ENCODE data around the gene ARF5.

The ARF5 gene

GRCh38 chr7:127588697-127589482 is 679 bp downstream of the ARF5 start:
- peak in 1 of 2 experiments; percentile 12 for DNase-seq (ENCODE audit: low read depth in 2 of 2)

- no peak for DNase-seq (ENCODE audit: low read depth in 2 of 2)
These were observed 1.7 kb downstream of the ARF5 start for GRCh38 chr7:127589896-127590295.

- DNase-seq (ENCODE audit: low read depth in 2 of 2), result no peak
These were observed 3.0 kb downstream of the ARF5 start for GRCh38 chr7:127591189-127591588.

GRCh38 chr7:127591591-127591990 is 3.4 kb downstream of the ARF5 start:
- no peak for DNase-seq (ENCODE audit: low read depth in 2 of 2)

- DNase-seq (ENCODE audit: low read depth in 2 of 2), result no peak
These were observed 4.3 kb downstream of the ARF5 start for GRCh38 chr7:127592550-127592949.

- DNase-seq (ENCODE audit: low read depth in 2 of 2), result no peak
These were observed 6.3 kb downstream of the ARF5 start for GRCh38 chr7:127594490-127594889.

- DNase-seq (ENCODE audit: low read depth in 2 of 2), result no peak
These were observed 7.5 kb downstream of the ARF5 start for GRCh38 chr7:127595737-127596136.

- DNase-seq (ENCODE audit: low read depth in 2 of 2), result no peak
These were observed 10.1 kb downstream of the ARF5 start for GRCh38 chr7:127598318-127598717.

- DNase-seq (ENCODE audit: low read depth in 2 of 2), result no peak
These were observed 12.7 kb downstream of the ARF5 start for GRCh38 chr7:127600885-127601284.

- DNase-seq (ENCODE audit: low read depth in 2 of 2), result no peak
These were observed 20.2 kb downstream of the ARF5 start for GRCh38 chr7:127608446-127608845.

GRCh38 chr7:127609297-127609696 is 21.1 kb downstream of the ARF5 start:
- DNase-seq (ENCODE audit: low read depth in 2 of 2), result no peak

- DNase-seq (ENCODE audit: low read depth in 2 of 2), result no peak
These were observed 24.1 kb downstream of the ARF5 start for GRCh38 chr7:127612263-127612662.

- no peak for DNase-seq (ENCODE audit: low read depth in 2 of 2)
These were observed 28.5 kb downstream of the ARF5 start for GRCh38 chr7:127616724-127617123.

- DNase-seq (ENCODE audit: low read depth in 2 of 2), result no peak
These were observed 29.8 kb downstream of the ARF5 start, which contains the start of gene PAX4 for GRCh38 chr7:127618042-127618441. TSS of gene PAX4 (minus strand) at chr7:127618142. CDS start at chr7:127615928, 2,214 bp downstream.

- no peak for DNase-seq (ENCODE audit: low read depth in 2 of 2)
These were observed 30.6 kb downstream of the ARF5 start for GRCh38 chr7:127618775-127619174.

- DNase-seq (ENCODE audit: low read depth in 2 of 2), result no peak
These were observed 31.6 kb downstream of the ARF5 start for GRCh38 chr7:127619681-127620405.

- DNase-seq (ENCODE audit: low read depth in 2 of 2), result no peak
These were observed 32.4 kb downstream of the ARF5 start for GRCh38 chr7:127620406-127621233.

GRCh38 chr7:127625331-127625730 is 37.1 kb downstream of the ARF5 start:
- DNase-seq (ENCODE audit: low read depth in 2 of 2), result no peak

GRCh38 chr7:127628445-127628844 is 40.2 kb downstream of the ARF5 start:
- no peak for DNase-seq (ENCODE audit: low read depth in 2 of 2)

GRCh38 chr7:127629268-127629854 is 41.1 kb downstream of the ARF5 start:
- no peak for DNase-seq (ENCODE audit: low read depth in 2 of 2)

- peak; percentile 75 to 76 for DNase-seq (ENCODE audit: low read depth in 2 of 2)
These were observed 44.2 kb downstream of the ARF5 start for GRCh38 chr7:127632276-127632910.
